Measurements from ENCODE around the gene SSR2.
"Not testable (repeated sequence)": the region's sequence is repeated elsewhere in the genome, so short reads cannot be mapped to it uniquely, and the experiment has no call there.

SSR2 gene

DNA sequence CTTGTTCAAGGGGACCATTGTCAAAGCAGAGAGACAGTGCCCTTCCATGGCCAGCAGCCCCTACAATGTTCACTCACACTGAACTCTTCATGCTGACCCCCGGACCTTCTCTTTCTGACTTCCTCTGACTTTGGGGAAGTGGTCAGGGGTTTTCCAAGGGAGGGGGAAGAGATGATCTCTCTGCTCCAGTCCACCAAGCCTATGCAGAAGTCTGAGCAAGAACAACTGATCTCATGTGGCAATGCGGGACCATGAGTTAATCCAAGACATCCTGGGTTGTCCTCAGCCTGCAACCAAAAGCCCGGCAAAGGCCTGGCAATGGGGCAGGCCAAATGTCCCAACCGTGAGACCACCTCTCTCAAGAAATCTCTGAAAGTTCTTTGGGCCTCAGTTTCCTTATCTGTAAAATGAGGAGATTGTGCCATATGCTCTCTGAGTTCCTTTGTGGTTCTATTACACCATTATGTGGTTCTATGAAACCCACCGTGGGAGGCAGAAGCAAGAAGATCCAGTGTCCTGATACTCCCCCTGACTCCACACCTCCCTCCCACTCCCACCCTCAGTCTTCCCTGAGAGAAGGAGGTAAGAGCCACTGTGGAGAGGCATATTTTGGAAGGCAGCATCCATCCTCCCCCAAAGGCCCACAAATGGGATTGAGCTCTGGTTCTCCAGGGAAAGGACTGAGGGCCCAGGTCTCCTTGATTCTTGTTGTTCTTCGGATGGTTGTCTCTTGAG is 30.6 kb downstream of the SSR2 start:
- TF ChIP-seq, protein P1, sequence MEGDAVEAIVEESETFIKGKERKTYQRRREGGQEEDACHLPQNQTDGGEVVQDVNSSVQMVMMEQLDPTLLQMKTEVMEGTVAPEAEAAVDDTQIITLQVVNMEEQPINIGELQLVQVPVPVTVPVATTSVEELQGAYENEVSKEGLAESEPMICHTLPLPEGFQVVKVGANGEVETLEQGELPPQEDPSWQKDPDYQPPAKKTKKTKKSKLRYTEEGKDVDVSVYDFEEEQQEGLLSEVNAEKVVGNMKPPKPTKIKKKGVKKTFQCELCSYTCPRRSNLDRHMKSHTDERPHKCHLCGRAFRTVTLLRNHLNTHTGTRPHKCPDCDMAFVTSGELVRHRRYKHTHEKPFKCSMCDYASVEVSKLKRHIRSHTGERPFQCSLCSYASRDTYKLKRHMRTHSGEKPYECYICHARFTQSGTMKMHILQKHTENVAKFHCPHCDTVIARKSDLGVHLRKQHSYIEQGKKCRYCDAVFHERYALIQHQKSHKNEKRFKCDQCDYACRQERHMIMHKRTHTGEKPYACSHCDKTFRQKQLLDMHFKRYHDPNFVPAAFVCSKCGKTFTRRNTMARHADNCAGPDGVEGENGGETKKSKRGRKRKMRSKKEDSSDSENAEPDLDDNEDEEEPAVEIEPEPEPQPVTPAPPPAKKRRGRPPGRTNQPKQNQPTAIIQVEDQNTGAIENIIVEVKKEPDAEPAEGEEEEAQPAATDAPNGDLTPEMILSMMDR (IDR thresholded peaks at IDR 0.05; ENCODE audit: low read depth, low read length), result no peak
- DNase-seq (ENCODE audit: extremely low read depth, low read depth), result no peak

DNA sequence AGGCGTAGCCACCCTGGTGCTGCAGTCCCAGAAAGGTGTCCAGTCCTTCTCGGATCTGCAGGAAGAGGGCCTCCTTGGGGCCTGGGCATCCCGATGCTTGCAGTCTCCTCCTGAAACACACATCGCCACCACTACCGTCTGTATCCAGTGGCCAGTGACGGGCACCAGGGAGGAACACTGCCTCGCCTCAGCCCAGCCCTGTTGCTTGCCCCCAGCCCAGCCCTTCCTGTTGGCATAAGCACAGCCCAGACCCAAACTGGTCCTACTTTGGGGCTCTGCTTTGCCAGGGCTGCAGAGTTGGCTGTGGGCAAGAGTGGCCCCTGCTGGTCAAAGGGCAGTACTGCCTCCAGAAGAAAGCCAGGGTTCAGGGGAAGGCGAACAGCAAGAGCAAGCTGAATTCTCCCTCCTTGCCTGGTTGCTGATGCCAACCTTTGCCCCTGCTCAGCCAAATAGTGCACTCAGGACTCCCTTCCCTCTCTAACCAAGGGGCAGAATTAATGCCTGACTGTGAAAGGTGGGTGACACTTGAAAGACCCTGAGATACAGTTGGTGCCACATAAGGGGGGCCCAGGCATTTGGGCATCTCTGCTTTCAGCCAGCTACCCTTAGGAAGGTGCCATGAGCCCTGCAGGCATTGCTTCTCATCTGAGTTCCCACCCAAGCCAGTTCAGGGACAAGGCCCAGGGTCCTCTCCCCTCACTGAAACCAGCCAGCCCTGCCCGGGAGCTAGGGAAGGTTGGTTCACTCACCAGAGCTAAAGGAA is 31.3 kb downstream of the SSR2 start:
- TF ChIP-seq, protein P1 (IDR thresholded peaks at IDR 0.05; ENCODE audit: low read depth, low read length), result peak; percentile 97

DNA sequence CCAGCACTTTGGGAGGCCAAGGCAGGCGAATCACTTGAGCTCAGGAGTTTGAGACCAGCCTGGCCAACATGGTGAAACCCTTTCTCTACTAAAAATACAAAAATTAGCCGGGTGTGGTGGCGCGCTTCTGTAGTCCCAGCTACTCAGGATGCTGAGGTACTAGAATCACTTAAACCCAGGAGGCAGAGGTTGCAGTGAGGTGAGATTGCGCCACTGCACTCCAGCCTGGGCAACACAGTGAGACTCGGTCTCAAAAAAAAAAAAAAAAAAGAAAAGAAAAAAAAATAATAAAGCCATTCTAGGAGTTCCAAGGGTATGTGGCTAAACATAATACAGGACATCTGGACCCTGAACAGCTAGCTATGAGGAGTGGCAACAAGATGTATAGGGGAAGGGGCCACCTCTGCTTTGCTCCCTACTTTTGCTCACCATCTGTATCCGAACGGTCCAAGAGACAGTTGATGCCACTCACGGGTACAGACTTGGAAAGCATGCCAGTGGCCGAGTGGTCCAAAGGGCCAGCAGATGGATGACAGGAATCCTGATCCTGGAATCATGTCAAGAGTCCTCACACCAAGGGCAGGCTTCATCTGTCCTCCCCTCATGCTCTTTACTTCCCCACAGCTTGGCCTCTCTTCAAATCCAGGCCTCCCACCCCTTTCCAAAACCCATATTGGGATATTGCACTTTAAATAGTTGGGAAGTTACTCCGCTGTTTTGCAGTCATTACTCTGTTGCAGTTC is 35.7 kb downstream of the SSR2 start:
- DNase-seq (ENCODE audit: extremely low read depth, low read depth), result not testable (repeated sequence)

More for the DNA sequence above, 31.3 kb downstream of the SSR2 start:
- no peak for DNase-seq (ENCODE audit: extremely low read depth, low read depth)

DNA sequence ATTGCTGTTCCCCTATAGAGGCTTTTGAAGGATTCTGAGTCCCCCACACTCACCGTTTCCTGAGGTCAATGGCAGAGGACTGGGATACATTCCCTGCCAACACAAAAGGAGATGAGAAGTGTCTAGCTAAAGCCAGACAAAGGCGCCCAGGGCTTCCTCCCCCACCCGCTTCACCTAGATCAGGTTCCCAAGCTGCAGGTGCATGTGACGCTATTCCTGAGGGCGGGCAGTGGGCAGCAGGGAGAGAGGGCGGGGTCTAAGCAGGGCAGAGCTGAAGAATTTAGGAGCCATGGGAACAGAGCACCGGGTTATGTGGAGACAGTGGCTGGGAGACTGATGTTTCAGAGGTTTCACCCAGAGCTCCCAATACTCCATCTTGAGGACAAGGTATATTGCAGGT is 36.4 kb downstream of the SSR2 start:
- TF ChIP-seq, protein P1 (IDR thresholded peaks at IDR 0.05; ENCODE audit: low read depth, low read length), result no peak
- no peak for DNase-seq (ENCODE audit: extremely low read depth, low read depth)

DNA sequence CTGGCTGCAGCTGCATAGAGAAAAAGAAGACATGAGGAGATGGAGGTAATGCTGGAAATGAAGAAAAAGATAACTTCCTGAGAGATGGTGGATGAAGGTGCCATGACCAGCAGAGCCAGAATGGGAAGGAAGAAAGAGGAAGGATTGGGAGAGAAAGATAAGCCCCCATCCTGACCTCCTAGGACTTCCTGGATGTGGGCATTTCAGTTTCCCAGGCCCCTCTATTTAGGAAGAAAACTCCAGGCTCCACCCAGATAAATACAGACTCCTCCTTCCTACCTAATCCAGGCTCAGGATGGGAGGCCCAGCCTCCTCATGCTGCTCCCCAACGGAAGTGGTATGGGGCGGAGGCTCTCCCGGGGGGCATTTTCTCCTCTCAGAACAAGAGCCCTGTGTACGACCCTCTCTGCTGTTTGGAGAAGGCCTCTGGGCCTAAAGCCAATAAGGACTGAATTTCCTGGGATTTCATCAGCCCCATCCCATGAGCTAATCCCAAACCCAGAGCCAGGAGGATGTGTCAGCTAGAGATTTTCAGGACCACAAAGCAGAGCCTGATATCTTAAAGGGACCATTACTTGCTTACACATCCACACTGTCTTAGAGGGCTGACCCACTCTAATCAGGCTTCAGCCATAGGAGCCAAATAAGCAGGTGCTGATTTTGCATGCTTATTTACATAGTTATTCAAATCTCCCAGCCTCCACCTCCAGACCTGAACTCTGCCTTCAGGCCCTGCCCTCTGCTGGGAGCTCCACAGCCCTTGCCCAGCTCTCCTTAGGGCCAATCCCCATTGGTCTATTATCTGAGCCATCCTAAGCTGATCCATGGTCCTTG is 37.3 kb downstream of the SSR2 start:
- TF ChIP-seq, protein P1 (IDR thresholded peaks at IDR 0.05; ENCODE audit: low read depth, low read length), result peak; percentile 16
- peak; percentile 100 for DNase-seq (ENCODE audit: extremely low read depth, low read depth)

DNA sequence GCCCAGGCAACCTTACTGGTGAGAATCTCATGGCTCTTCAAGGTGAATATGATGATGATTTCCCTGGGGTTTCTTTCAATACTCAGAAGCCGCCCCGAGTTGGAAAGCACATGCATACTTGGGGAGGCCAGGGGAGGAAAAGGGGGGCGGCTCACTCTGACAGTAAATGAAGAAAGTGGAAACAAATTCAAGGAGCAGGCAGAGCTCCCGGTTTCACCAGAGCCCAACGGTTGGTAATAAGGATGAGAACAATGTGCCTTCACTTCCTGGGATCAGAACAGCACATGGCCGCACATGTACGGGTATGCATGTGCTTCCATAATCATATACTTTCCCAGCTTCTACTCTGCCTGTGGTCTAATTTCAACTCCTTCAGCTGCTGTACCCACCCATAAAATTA is 38.6 kb downstream of the SSR2 start:
- TF ChIP-seq, protein P1 (IDR thresholded peaks at IDR 0.05; ENCODE audit: low read depth, low read length), result no peak
- no peak for DNase-seq (ENCODE audit: extremely low read depth, low read depth)

All from AG09319 (cell line).